GM12878 (cell line): ENCODE measurements around the gene LFNG. TPM values are rescaled to one million over a fixed set of nuclear protein-coding genes. Genes with fewer than 3 reads are reported as not detected.

Source experiments
- ATAC-seq: fragments of 200-7000 bp; cut with Tn5 transposase; 3 replicates; pipeline ENCODE4 v1.9.1; 2020; ENCODE audit warnings: mild to moderate bottlenecking, moderate library complexity
- BruUV-seq: library from RNA; stranded (reverse); fragments of 400-500 nt; replicated peaks from 2 replicates; lab custom pipeline; 2021; lab: Mats Ljungman, UMichigan
- CTCF ChIA-PET: fragments of 300-600 bp; sonication (Branson Sonifier 250); formaldehyde crosslinking; extraction: SDS; loops from one replicate; lab custom pipeline; 2021; ENCODE audit warnings: inconsistent platforms; lab: Yijun Ruan, JAX
- POLR2A ChIA-PET: fragments of 350-600 bp; formaldehyde crosslinking; extraction: SDS; loops from one replicate; lab custom pipeline; 2021; ENCODE audit warnings: inconsistent platforms; lab: Charles Lee
- RAD21 ChIA-PET: fragments of 300-600 bp; sonication (Branson Sonifier 250); formaldehyde crosslinking; loops from one replicate; lab custom pipeline; 2023; ENCODE audit warnings: antibody characterized with exemption; ENCODE audit not compliant: unreplicated experiment; lab: Charles Lee
- SMC1A ChIA-PET: fragments of 300-600 bp; sonication (Branson Sonifier 250); formaldehyde crosslinking; loops from one replicate; lab custom pipeline; 2023; ENCODE audit not compliant: unreplicated experiment, uncharacterized antibody; lab: Charles Lee
- DNase-seq: peaks from one replicate; pipeline ENCODE4 v3.0.0-alpha.2; 2011; ENCODE audit warnings: low read depth, low spot score
- FAIRE-seq: peaks from 3 replicates; lab custom pipeline; 2011; peaks lifted over from hg19 to GRCh38; lab: Jason Lieb, UNC
- H2AFZ ChIP-seq: 2 replicates; pipeline ENCODE4 v1.6.0; 2011; ENCODE audit warnings: low read depth, low read length, control low read depth; ENCODE audit not compliant: control insufficient read depth
- H3K27ac ChIP-seq: 2 replicates; pipeline ENCODE4 v1.5.1; 2011; ENCODE audit warnings: control low read depth; ENCODE audit not compliant: control insufficient read depth, insufficient read depth
- H3K27me3 ChIP-seq, 2 experiments: replicated peaks in 1 of 2; 2 replicates each; pipeline versions ENCODE4 v1.6.0 to v1.6.1; 2011; ENCODE audit warnings: low read length in 1 of 2; ENCODE audit not compliant: control insufficient read depth in 2 of 2, insufficient read depth in 2 of 2
- H3K36me3 ChIP-seq, 2 experiments: 2 replicates each; pipeline ENCODE4 v1.5.1; 2011; ENCODE audit warnings: low read length in 1 of 2; ENCODE audit not compliant: control insufficient read depth in 2 of 2, insufficient read depth in 2 of 2
- H3K4me1 ChIP-seq: 2 replicates; pipeline ENCODE4 v1.6.1; 2011; ENCODE audit warnings: mild to moderate bottlenecking, low read length, moderate library complexity, mixed read lengths; ENCODE audit not compliant: control insufficient read depth, insufficient read depth
- H3K4me2 ChIP-seq: 2 replicates; pipeline ENCODE4 v1.6.0; 2011; ENCODE audit warnings: control low read depth; ENCODE audit not compliant: control insufficient read depth, insufficient read depth
- H3K4me3 ChIP-seq: fragments of 200-600 bp; sonication (generic); 2 replicates; pipeline ENCODE4 v1.5.1; 2016
- H3K79me2 ChIP-seq: 2 replicates; pipeline ENCODE4 v1.6.0; 2011; ENCODE audit warnings: low read length; ENCODE audit not compliant: control insufficient read depth, insufficient read depth
- H3K9ac ChIP-seq: 2 replicates; pipeline ENCODE4 v1.8.0; 2011; ENCODE audit warnings: low read length, control low read depth, mixed read lengths; ENCODE audit not compliant: control insufficient read depth, insufficient read depth
- H3K9me3 ChIP-seq: replicated peaks from 3 replicates; pipeline ENCODE4 v1.5.1; 2011; ENCODE audit warnings: mild to moderate bottlenecking, low read length; ENCODE audit not compliant: control insufficient read depth, insufficient read depth
- H4K20me1 ChIP-seq: 2 replicates; pipeline ENCODE4 v1.6.0; 2011; ENCODE audit not compliant: control insufficient read depth, insufficient read depth
- ASH2L ChIP-seq: fragments of 300-600, 200-600 bp; sonication (generic); IDR thresholded peaks from 2 replicates; pipeline ENCODE4 v1.6.1; 2017; ENCODE audit warnings: low read depth, mild to moderate bottlenecking, borderline replicate concordance
- BMI1 ChIP-seq: fragments of 450-650 bp; IDR thresholded peaks from 2 replicates; pipeline ENCODE4 v1.6.1; 2016; ENCODE audit warnings: mild to moderate bottlenecking, moderate library complexity, borderline replicate concordance
- GABPA ChIP-seq: IDR thresholded peaks from 2 replicates; pipeline ENCODE4 v1.6.1; 2014; ENCODE audit warnings: antibody characterized with exemption, low read depth, mild to moderate bottlenecking, inconsistent platforms
- LARP7 ChIP-seq: fragments of 450-650 bp; IDR thresholded peaks from 2 replicates; pipeline ENCODE4 v1.6.1; 2017; ENCODE audit warnings: mild to moderate bottlenecking
- MEF2A ChIP-seq: IDR thresholded peaks from 2 replicates; pipeline ENCODE4 v1.6.1; 2011; ENCODE audit warnings: low read depth, mild to moderate bottlenecking, low read length, moderate library complexity; ENCODE audit not compliant: insufficient read depth
- NBN ChIP-seq: fragments of 450-650 bp; IDR thresholded peaks from 2 replicates; pipeline ENCODE4 v1.6.1; 2016
- POLR2AphosphoS2 ChIP-seq: IDR thresholded peaks from 2 replicates; pipeline ENCODE4 v1.6.1; 2011; ENCODE audit warnings: low read depth, mild to moderate bottlenecking, low read length, improper control_type of control experiment, moderate library complexity
- RAD21 ChIP-seq: IDR thresholded peaks from 2 replicates; pipeline ENCODE4 v1.6.1; 2011; ENCODE audit warnings: mild to moderate bottlenecking, low read depth, low read length, moderate library complexity; ENCODE audit not compliant: insufficient read depth
- RFX5 ChIP-seq: IDR thresholded peaks from 2 replicates; pipeline ENCODE4 v1.6.1; 2011; ENCODE audit warnings: low read depth, low read length, improper control_type of control experiment
- SIN3A ChIP-seq: IDR thresholded peaks from 2 replicates; pipeline ENCODE4 v1.6.1; 2012; ENCODE audit warnings: low read depth, low read length, improper control_type of control experiment
- SMAD5 ChIP-seq: IDR thresholded peaks from 2 replicates; pipeline ENCODE4 v1.6.1; 2016; ENCODE audit warnings: antibody characterized with exemption, low read depth
- TAF1 ChIP-seq: IDR thresholded peaks from 2 replicates; pipeline ENCODE4 v1.6.1; 2011; ENCODE audit warnings: mild to moderate bottlenecking, low read depth, low read length, borderline replicate concordance
- TARDBP ChIP-seq: IDR thresholded peaks from 2 replicates; pipeline ENCODE4 v1.6.1; 2016; ENCODE audit warnings: borderline replicate concordance
- ZNF217 ChIP-seq: fragments of 450-650 bp; IDR thresholded peaks from 2 replicates; pipeline ENCODE4 v1.6.1; 2017; ENCODE audit warnings: antibody characterized with exemption, mild to moderate bottlenecking
- ZNF274 ChIP-seq: IDR thresholded peaks from one replicate; pipeline ENCODE4 v1.8.0; 2011; ENCODE audit not compliant: insufficient read length, insufficient read depth
- whole genome bisulfite sequencing: methylation state at CpG from one replicate; pipeline ENCODE4 v1.1.6; 2016; ENCODE audit warnings: low lambda C conversion rate; ENCODE audit not compliant: insufficient replicate concordance, insufficient coverage; ENCODE audit errors: missing lambda C conversion rate; 5-methylcytosine and 5-hydroxymethylcytosine counted together
- in situ Hi-C: fragments of 300-500 bp; cut with MboI; formaldehyde crosslinking; loops from 9 replicates; pipeline ENCODE4 v1.14.3; 2018; ENCODE audit warnings: mixed read lengths
- intact Hi-C: fragments of 100-400 bp; cut with micrococcal nuclease; formaldehyde crosslinking; loops from one replicate; pipeline ENCODE4 v1.14.2; 2022; ENCODE audit not compliant: unreplicated experiment
- polyA plus RNA-seq, 11 experiments: library from polyadenylated mRNA; depleted of rRNA in 4 of 11; unstranded in 6 of 11; stranded (reverse) in 5 of 11; fragments of >200 nt; fragmentation: Nextera tagmentation in 4 of 11; fragmentation: Illumina TruSeq in 1 of 11; extraction: Ambion mirVana in 4 of 11; extraction: Trizol in 1 of 11; gene quantifications; 1 replicate in 1 of 11; 2 replicates in 10 of 11; pipeline versions ENCODE4 v1.2.1 to v1.2.3, GENCODE V29; 2011 to 2016; ENCODE audit warnings: inconsistent platforms in 2 of 11, missing spikeins in 2 of 11, low read depth in 1 of 11
- total RNA-seq, 4 experiments: library from RNA; depleted of rRNA in 3 of 4; stranded (reverse); fragments of >200 nt in 3 of 4; fragmentation: Illumina TruSeq in 1 of 4; extraction: Trizol in 1 of 4; gene quantifications; 2 replicates each; pipeline versions ENCODE4 v1.2.1 to v1.2.3, GENCODE V29; 2013 to 2021
- TF ChIP-seq, protein P1 (sequence below): fragments of 150-350 bp; IDR thresholded peaks from 2 replicates; pipeline ENCODE4 v1.6.1; 2016; ENCODE audit warnings: low read depth, low read length
- TF ChIP-seq, protein P2 (sequence below): fragments of 450-650 bp; IDR thresholded peaks from 2 replicates; pipeline ENCODE4 v1.6.1; 2016; ENCODE audit warnings: mild to moderate bottlenecking

The LFNG gene
- total and polyA plus RNA-seq, 10 of the 15 experiments (the other 5 are each of a cell fraction or from before 2014, with no cell fraction given) = 0.09 to 0.68 (median 0.33) TPM; not detected in 2

- RAD21 ChIA-PET = no interaction called here
Measured at GRCh38 chr7:2504128-2504888, 15.3 kb upstream of the LFNG start.

DNA sequence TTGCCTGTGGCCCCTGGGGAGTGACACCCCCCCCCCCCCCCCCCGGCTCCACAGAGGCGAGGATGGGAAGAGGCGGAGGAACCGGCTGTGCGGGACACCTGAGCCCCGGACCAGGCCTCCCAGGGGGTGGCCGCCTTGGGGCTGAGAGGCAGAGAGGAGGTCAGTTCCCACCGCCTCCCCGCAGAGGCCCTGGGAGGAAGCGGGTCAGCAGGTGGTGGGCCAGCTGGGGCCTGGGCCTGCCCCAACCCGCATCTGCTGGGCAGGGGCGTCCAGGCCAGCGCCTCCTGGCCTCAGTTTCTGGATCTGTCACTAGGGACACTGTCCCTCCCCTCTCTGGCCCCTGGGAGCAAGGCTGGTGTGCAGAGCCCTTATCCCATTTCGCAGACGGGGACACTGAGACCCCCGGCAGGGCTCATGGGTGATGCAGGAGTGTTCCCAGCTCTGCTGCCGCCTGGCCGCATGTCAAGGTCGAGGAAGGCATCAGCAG, 14.6 kb upstream of the LFNG start:
- no peaks in the 10 kb centered on the region for H3K79me2 ChIP-seq
- BruUV-seq = no TSS peak
- in situ Hi-C loops (no loop called here), intact Hi-C loops (no loop called here)
- FAIRE-seq (no peak), ATAC-seq (no peak), DNase-seq (no peak)
- no peak overlapping the region for H2AFZ ChIP-seq
- H3K27ac ChIP-seq = no peak overlapping the region
- H3K9ac ChIP-seq = no peak overlapping the region
- no peaks in the 10 kb centered on the region for H4K20me1 ChIP-seq
- no peaks in the 10 kb centered on the region for H3K27me3 ChIP-seq
- 61% methylated on average over 13 of the region's 19 CpGs for WGBS
- ChIA-PET POLR2A (no interaction called here), CTCF (no interaction called here), SMC1A (no interaction called here), RAD21 (no interaction called here)
- H3K4me2 ChIP-seq = no peak overlapping the region
- H3K36me3 ChIP-seq = no peaks in the 10 kb centered on the region
- H3K4me1 ChIP-seq = peaks cover 15% of the 10 kb centered on the region
- H3K4me3 ChIP-seq = no peak overlapping the region
- no peaks in the 10 kb centered on the region for H3K9me3 ChIP-seq
- TF ChIP-seq RFX5 (no peak), TARDBP (no peak), ASH2L (no peak), TAF1 (no peak), BMI1 (no peak), RAD21 (no peak), ZNF217 (no peak), LARP7 (no peak)
- TF ChIP-seq, protein P1, sequence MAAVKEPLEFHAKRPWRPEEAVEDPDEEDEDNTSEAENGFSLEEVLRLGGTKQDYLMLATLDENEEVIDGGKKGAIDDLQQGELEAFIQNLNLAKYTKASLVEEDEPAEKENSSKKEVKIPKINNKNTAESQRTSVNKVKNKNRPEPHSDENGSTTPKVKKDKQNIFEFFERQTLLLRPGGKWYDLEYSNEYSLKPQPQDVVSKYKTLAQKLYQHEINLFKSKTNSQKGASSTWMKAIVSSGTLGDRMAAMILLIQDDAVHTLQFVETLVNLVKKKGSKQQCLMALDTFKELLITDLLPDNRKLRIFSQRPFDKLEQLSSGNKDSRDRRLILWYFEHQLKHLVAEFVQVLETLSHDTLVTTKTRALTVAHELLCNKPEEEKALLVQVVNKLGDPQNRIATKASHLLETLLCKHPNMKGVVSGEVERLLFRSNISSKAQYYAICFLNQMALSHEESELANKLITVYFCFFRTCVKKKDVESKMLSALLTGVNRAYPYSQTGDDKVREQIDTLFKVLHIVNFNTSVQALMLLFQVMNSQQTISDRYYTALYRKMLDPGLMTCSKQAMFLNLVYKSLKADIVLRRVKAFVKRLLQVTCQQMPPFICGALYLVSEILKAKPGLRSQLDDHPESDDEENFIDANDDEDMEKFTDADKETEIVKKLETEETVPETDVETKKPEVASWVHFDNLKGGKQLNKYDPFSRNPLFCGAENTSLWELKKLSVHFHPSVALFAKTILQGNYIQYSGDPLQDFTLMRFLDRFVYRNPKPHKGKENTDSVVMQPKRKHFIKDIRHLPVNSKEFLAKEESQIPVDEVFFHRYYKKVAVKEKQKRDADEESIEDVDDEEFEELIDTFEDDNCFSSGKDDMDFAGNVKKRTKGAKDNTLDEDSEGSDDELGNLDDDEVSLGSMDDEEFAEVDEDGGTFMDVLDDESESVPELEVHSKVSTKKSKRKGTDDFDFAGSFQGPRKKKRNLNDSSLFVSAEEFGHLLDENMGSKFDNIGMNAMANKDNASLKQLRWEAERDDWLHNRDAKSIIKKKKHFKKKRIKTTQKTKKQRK = no peak
- TF ChIP-seq, protein P2, sequence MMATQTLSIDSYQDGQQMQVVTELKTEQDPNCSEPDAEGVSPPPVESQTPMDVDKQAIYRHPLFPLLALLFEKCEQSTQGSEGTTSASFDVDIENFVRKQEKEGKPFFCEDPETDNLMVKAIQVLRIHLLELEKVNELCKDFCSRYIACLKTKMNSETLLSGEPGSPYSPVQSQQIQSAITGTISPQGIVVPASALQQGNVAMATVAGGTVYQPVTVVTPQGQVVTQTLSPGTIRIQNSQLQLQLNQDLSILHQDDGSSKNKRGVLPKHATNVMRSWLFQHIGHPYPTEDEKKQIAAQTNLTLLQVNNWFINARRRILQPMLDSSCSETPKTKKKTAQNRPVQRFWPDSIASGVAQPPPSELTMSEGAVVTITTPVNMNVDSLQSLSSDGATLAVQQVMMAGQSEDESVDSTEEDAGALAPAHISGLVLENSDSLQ = no peak

More at GRCh38 chr7:2504128-2504888, 15.3 kb upstream of the LFNG start:
- DNase-seq = no peak
- Histone ChIP-seq H3K4me1 (peaks cover 14% of the 10 kb centered on the region), H3K27me3 (peaks cover 0 to under 1% of the 10 kb centered on the region in 2 experiments; a peak in 1 of 4 replicates), H3K9me3 (no peaks in the 10 kb centered on the region), H2AFZ (no peak overlapping the region), H3K79me2 (no peaks in the 10 kb centered on the region), H3K27ac (no peak overlapping the region)
- no TSS peak for BruUV-seq
- CTCF ChIA-PET = no interaction called here
- 70% methylated on average over 17 of the region's 21 CpGs for WGBS
- intact Hi-C loops = no loop called here
- in situ Hi-C loops = no loop called here
- FAIRE-seq = no peak
- TF ChIP-seq NBN = no peak
- TF ChIP-seq MEF2A = no peak
- TF ChIP-seq GABPA = no peak
- no peak for TF ChIP-seq POLR2AphosphoS2
- TF ChIP-seq ZNF217 = no peak
- no peak for TF ChIP-seq RFX5
- TF ChIP-seq ZNF274 = no peak
- TF ChIP-seq SMAD5 = no peak
- TF ChIP-seq SIN3A = no peak
- TF ChIP-seq, all 136 proteins: peak for 0
- ATAC-seq = no peak
- no peak overlapping the region for H3K4me2 ChIP-seq
- H3K36me3 ChIP-seq = no peaks in the 10 kb centered on the region
- no peaks in the 10 kb centered on the region for H4K20me1 ChIP-seq
- ChIA-PET POLR2A (no interaction called here), SMC1A (no interaction called here)
- no peak overlapping the region for H3K4me3 ChIP-seq
- H3K9ac ChIP-seq = no peak overlapping the region
